GM12878 (cell line): ENCODE results near the gene PPDPF. TPM values are rescaled to one million over a fixed set of nuclear protein-coding genes. Genes with fewer than 3 reads are reported as not detected.

Source experiments
- BCL11A ChIP-seq: IDR thresholded peaks from 2 replicates; pipeline ENCODE4 v1.6.1; 2011; ENCODE audit warnings: low read depth, low read length
- BCL3 ChIP-seq: IDR thresholded peaks from 2 replicates; pipeline ENCODE4 v1.6.1; 2011; ENCODE audit warnings: borderline replicate concordance, low read depth, mild to moderate bottlenecking, moderate library complexity, low read length; ENCODE audit not compliant: insufficient read depth, poor library complexity, severe bottlenecking
- BCLAF1 ChIP-seq: fragments of 450-650 bp; IDR thresholded peaks from 2 replicates; pipeline ENCODE4 v1.6.1; 2017; ENCODE audit warnings: antibody characterized with exemption, mild to moderate bottlenecking, moderate library complexity
- NR2F1 ChIP-seq: fragments of 450-650 bp; conservative IDR thresholded peaks from 2 replicates; pipeline ENCODE4 v1.6.1; 2017; ENCODE audit warnings: mild to moderate bottlenecking
- PBX3 ChIP-seq: IDR thresholded peaks from 2 replicates; pipeline ENCODE4 v1.6.1; 2011; ENCODE audit warnings: mild to moderate bottlenecking, low read depth, low read length, moderate library complexity; ENCODE audit not compliant: insufficient replicate concordance
- SKIL ChIP-seq: fragments of 450-650 bp; IDR thresholded peaks from 2 replicates; pipeline ENCODE4 v1.6.1; 2017; ENCODE audit warnings: mild to moderate bottlenecking, low read depth, inconsistent platforms; ENCODE audit not compliant: poor library complexity, severe bottlenecking
- polyA plus RNA-seq, 11 experiments: library from polyadenylated mRNA; depleted of rRNA in 4 of 11; unstranded in 6 of 11; stranded (reverse) in 5 of 11; fragments of >200 nt; fragmentation: Nextera tagmentation in 4 of 11; fragmentation: Illumina TruSeq in 1 of 11; extraction: Ambion mirVana in 4 of 11; extraction: Trizol in 1 of 11; gene quantifications; 1 replicate in 1 of 11; 2 replicates in 10 of 11; pipeline versions ENCODE4 v1.2.1 to v1.2.3, GENCODE V29; 2011 to 2016; ENCODE audit warnings: inconsistent platforms in 2 of 11, missing spikeins in 2 of 11, low read depth in 1 of 11
- total RNA-seq, 4 experiments: library from RNA; depleted of rRNA in 3 of 4; stranded (reverse); fragments of >200 nt in 3 of 4; fragmentation: Illumina TruSeq in 1 of 4; extraction: Trizol in 1 of 4; gene quantifications; 2 replicates each; pipeline versions ENCODE4 v1.2.1 to v1.2.3, GENCODE V29; 2013 to 2021

Gene PPDPF
- total and polyA plus RNA-seq, 10 of the 15 experiments (the other 5 are each of a cell fraction or from before 2014, with no cell fraction given) = 0.32 to 154 (median 22.8) TPM

GRCh38 chr20:63534831-63535651, 14.5 kb downstream of the PPDPF start (continued):
- TF ChIP-seq PBX3 (peak; percentile 9), NR2F1 (0 out of 2 replicates have a peak, but pooled peaks have one; percentile 19), BCL11A (no peak), SKIL (no peak), BCL3 (peak; percentile 86), BCLAF1 (no peak)
